Panc1 (cell line): ENCODE results near the gene CMTM3. TPM values are rescaled to one million over a fixed set of nuclear protein-coding genes. Genes with fewer than 3 reads are reported as not detected.

Experiments used
- ATAC-seq: fragments of 200-7000 bp; cut with Tn5 transposase; 2 replicates; pipeline ENCODE4 v1.9.1; 2020; ENCODE audit warnings: mild to moderate bottlenecking, moderate library complexity
- BruUV-seq: library from RNA; stranded (reverse); fragments of 400-500 nt; replicated peaks from 2 replicates; lab custom pipeline; 2021; lab: Mats Ljungman, UMichigan
- CTCF ChIA-PET: fragments of 300-600 bp; sonication (Branson Sonifier 250); formaldehyde crosslinking; loops from one replicate; lab custom pipeline; 2022; ENCODE audit warnings: antibody characterized with exemption; lab: Charles Lee
- POLR2A ChIA-PET: fragments of 300-600 bp; sonication (Branson Sonifier 250); formaldehyde crosslinking; loops from one replicate; lab custom pipeline; 2022; ENCODE audit warnings: antibody characterized with exemption; lab: Charles Lee
- DNase-seq: peaks from one replicate; pipeline ENCODE4 v3.0.0-alpha.2; 2010; ENCODE audit warnings: low read depth, low spot score
- H3K27ac ChIP-seq: 2 replicates; pipeline ENCODE4 v1.5.1; 2011; ENCODE audit warnings: mild to moderate bottlenecking, low read length, inconsistent platforms
- H3K27me3 ChIP-seq: fragments of 200-500 bp; sonication (Bioruptor generic); 2 replicates; pipeline ENCODE4 v1.6.0; 2014; ENCODE audit warnings: low read length, inconsistent platforms; ENCODE audit not compliant: control insufficient read depth, insufficient read depth
- H3K36me3 ChIP-seq: fragments of 200-500 bp; sonication (Bioruptor generic); 2 replicates; pipeline ENCODE4 v1.5.1; 2014; ENCODE audit warnings: inconsistent platforms, mild to moderate bottlenecking, low read length, moderate library complexity; ENCODE audit not compliant: control insufficient read depth, insufficient read depth
- H3K4me1 ChIP-seq: 2 replicates; pipeline ENCODE4 v1.5.1; 2011; ENCODE audit warnings: inconsistent platforms, mild to moderate bottlenecking, low read length, moderate library complexity; ENCODE audit not compliant: control insufficient read depth, insufficient read depth
- H3K4me3 ChIP-seq, 2 experiments: 2 replicates each; pipeline ENCODE4 v1.5.1; 2011 to 2012; ENCODE audit warnings: low read depth in 2 of 2, low read length in 2 of 2, mild to moderate bottlenecking in 2 of 2, inconsistent platforms in 1 of 2, moderate library complexity in 1 of 2
- H3K9me3 ChIP-seq: fragments of 200-500 bp; sonication (Bioruptor generic); 2 replicates; pipeline ENCODE4 v1.5.1; 2014; ENCODE audit warnings: low read depth, mild to moderate bottlenecking, inconsistent platforms, low read length, moderate library complexity; ENCODE audit not compliant: control insufficient read depth, insufficient read depth
- CTCF ChIP-seq: fragments of 450-650 bp; IDR thresholded peaks from 2 replicates; pipeline ENCODE4 v1.5.1; 2017; ENCODE audit warnings: mild to moderate bottlenecking
- POLR2AphosphoS5 ChIP-seq: IDR thresholded peaks from 2 replicates; pipeline ENCODE4 v1.6.1; 2012; ENCODE audit warnings: mild to moderate bottlenecking, low read depth, low read length, moderate library complexity
- REST ChIP-seq, 2 experiments: IDR thresholded peaks; 2 replicates each; pipeline ENCODE4 v1.6.1; 2011 to 2012; ENCODE audit warnings: low read depth in 2 of 2, control low read depth in 1 of 2, low read length in 1 of 2, mild to moderate bottlenecking in 1 of 2, moderate library complexity in 1 of 2; ENCODE audit not compliant: insufficient read depth in 1 of 2
- SIN3A ChIP-seq: IDR thresholded peaks from 2 replicates; pipeline ENCODE4 v1.6.1; 2012; ENCODE audit warnings: low read depth, mild to moderate bottlenecking, low read length, moderate library complexity, borderline replicate concordance; ENCODE audit not compliant: insufficient read depth
- TCF7L2 ChIP-seq: IDR thresholded peaks from 2 replicates; pipeline ENCODE4 v1.6.1; 2011; ENCODE audit warnings: mild to moderate bottlenecking, low read depth, low read length, inconsistent platforms
- in situ Hi-C: cut with HindIII; loops from 2 replicates; pipeline ENCODE4 v1.10.0; 2016; ENCODE audit warnings: low sequenced_read_pairs, low pct_unique_long_range_greater_than_20kb
- intact Hi-C: fragments of 100-400 bp; cut with micrococcal nuclease; formaldehyde crosslinking; loops from one replicate; pipeline ENCODE4 v1.10.0; 2022; ENCODE audit not compliant: unreplicated experiment
- total RNA-seq: library from RNA; stranded (reverse); gene quantifications from one replicate; pipeline ENCODE4 v1.2.1, GENCODE V29; 2021; ENCODE audit not compliant: unreplicated experiment

The CMTM3 gene
- total RNA-seq, 1 experiment from 2014 or later, result 45.8 TPM

DNA sequence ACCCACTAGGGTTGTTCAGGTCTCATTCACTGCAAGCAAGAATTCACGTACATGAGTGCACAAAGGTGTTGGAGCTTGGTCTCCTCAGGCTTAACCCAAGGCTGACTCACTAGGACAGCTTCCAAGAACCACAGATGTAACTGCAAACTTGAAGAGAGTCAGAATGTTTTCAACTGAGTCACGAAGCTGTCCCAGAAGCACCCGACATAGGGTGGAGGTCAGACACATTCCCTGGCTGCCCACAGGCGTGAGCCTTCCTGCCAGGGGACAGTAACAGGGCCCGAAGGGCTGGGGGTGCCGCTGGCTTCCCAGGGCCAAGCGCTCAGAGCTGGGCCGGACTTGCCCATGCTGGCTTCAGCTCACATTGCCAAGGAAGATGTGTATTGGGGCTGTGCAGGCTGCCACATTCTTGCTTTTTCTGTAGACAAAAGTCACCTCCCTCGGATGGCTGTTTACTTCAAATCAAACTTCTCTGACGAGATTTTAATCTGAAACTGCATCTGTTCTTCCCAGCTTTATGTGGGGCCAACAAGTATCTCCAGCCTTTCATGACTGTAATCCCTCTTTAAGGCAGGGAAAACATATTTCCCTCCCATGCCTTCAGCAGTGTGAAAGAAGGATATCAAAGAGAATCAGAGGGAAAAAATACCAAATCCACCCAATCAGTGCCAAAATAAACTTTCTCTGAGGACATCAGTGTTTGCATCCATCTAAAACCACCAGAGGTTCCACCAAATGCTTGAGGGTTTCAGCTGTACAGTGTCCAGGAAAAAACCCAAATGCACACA, 14.3 kb downstream of the CMTM3 start:
- TF ChIP-seq TCF7L2 (no peak), SIN3A (no peak), POLR2AphosphoS5 (no peak), CTCF (no peak), REST (IDR thresholded peaks at IDR 0.05; ENCODE audit: insufficient read depth in 1 of 2, low read depth in 2 of 2, low read length in 1 of 2) (no peak)
- Histone ChIP-seq H3K9me3 (no peaks in the 10 kb centered on the region), H3K27ac (peak overlapping the region; percentile 67), H3K27me3 (no peaks in the 10 kb centered on the region), H3K4me1 (peaks cover 41% of the 10 kb centered on the region), H3K4me3 (no peak overlapping the region), H3K36me3 (no peaks in the 10 kb centered on the region; the same call in 1 of the 2 replicates)
- DNase-seq, result peak; percentile 81
- POLR2A ChIA-PET, result no interaction called here
- ATAC-seq, result peak; percentile 87
- in situ Hi-C loops (no loop called here), intact Hi-C loops (no loop called here)
- CTCF ChIA-PET, result interaction anchor here (0.6 kb wide), 2 partner anchors 42 to 1416 kb away, joined by 3 read pairs; no protein-coding TSS in a partner anchor
- BruUV-seq, result no TSS peak

GRCh38 chr16:66619534-66620428, 15.3 kb downstream of the CMTM3 start:
- no peaks in the 10 kb centered on the region for H3K27me3 ChIP-seq
- ATAC-seq (no peak), DNase-seq (no peak)
- H3K36me3 ChIP-seq, result no peaks in the 10 kb centered on the region
- H3K4me3 ChIP-seq, result no peak overlapping the region
- in situ Hi-C loops, result no loop called here
- H3K4me1 ChIP-seq, result peaks cover 41% of the 10 kb centered on the region
- POLR2A ChIA-PET, result no interaction called here
- CTCF ChIA-PET, result no interaction called here
- intact Hi-C loops, result no loop called here
- H3K27ac ChIP-seq, result peak overlapping the region; percentile 7; the same call in 1 of the 2 replicates
- TF ChIP-seq CTCF, result no peak
- TF ChIP-seq REST (IDR thresholded peaks at IDR 0.05; ENCODE audit: insufficient read depth in 1 of 2, low read depth in 2 of 2, low read length in 1 of 2), result no peak
- no peak for TF ChIP-seq POLR2AphosphoS5
- no peak for TF ChIP-seq TCF7L2
- TF ChIP-seq SIN3A, result no peak
- H3K9me3 ChIP-seq, result no peaks in the 10 kb centered on the region
- BruUV-seq, result no TSS peak
